Subcutaneous abdominal adipose tissue (tissue), 5 donors: ENCODE results near the gene NEURL4.

Experiments used
- H3K27ac ChIP-seq: one replicate; pipeline ENCODE4 v1.7.0; 2013; ENCODE audit warnings: low read depth, mild to moderate bottlenecking, inconsistent platforms, low read length, moderate library complexity
- H3K27me3 ChIP-seq, 5 donors: one replicate each; pipeline ENCODE4 v1.7.0; 2013; ENCODE audit warnings: low read length in 5 of 5, inconsistent platforms in 1 of 5; ENCODE audit not compliant: control insufficient read depth in 5 of 5, insufficient read depth in 4 of 5
- H3K36me3 ChIP-seq, 5 donors: one replicate each; pipeline ENCODE4 v1.7.0; 2013; ENCODE audit warnings: low read length in 5 of 5; ENCODE audit not compliant: control insufficient read depth in 5 of 5, insufficient read depth in 5 of 5
- H3K4me1 ChIP-seq, 5 donors: one replicate each; pipeline ENCODE4 v1.7.0; 2013; ENCODE audit warnings: low read length in 5 of 5, mild to moderate bottlenecking in 3 of 5, moderate library complexity in 1 of 5; ENCODE audit not compliant: control insufficient read depth in 5 of 5, insufficient read depth in 5 of 5
- H3K4me3 ChIP-seq, 5 donors: one replicate each; pipeline ENCODE4 v1.7.0; 2013; ENCODE audit warnings: low read length in 5 of 5, low read depth in 1 of 5
- H3K9ac ChIP-seq, 5 donors: one replicate each; pipeline ENCODE4 v1.7.0; 2013; ENCODE audit warnings: low read length in 5 of 5, mild to moderate bottlenecking in 4 of 5, moderate library complexity in 3 of 5
- H3K9me3 ChIP-seq, 5 donors: one replicate each; pipeline ENCODE4 v1.7.0; 2013; ENCODE audit warnings: low read length in 5 of 5; ENCODE audit not compliant: control insufficient read depth in 5 of 5
- donor health status: healthy.
- donor health status: healthy.
- donor health status: healthy.
- donor health status: healthy.
- donor health status: healthy.

Gene NEURL4

GRCh38 chr17:7314719-7315569, 14.2 kb downstream of the NEURL4 start, which contains the start of gene GPS2:
TSS of gene GPS2 (minus strand) at chr17:7315360. CDS start at chr17:7315052, 308 bp downstream.
- Histone ChIP-seq H3K36me3 (peaks cover 7 to 65% (median 62%) of the 10 kb centered on the region in 5 donors), H3K27ac (peak within 1 kb of the TSS; percentile 90), H3K9ac (peak within 1 kb of the TSS; percentile 75 to 92 (median 84)), H3K9me3 (no peaks in the 10 kb centered on the region), H3K27me3 (no peaks in the 10 kb centered on the region), H3K4me3 (peak within 1 kb of the TSS; percentile 68 to 87 (median 80)), H3K4me1 (peaks cover 5 to 41% (median 31%) of the 10 kb centered on the region in 5 donors)

- peak overlapping the region; percentile 75 to 92 (median 84) for H3K9ac ChIP-seq
- peak overlapping the region; percentile 68 to 87 (median 80) for H3K4me3 ChIP-seq
- peaks cover 10 to 49% (median 40%) of the 10 kb centered on the region in 5 donors for H3K4me1 ChIP-seq
- no peaks in the 10 kb centered on the region for H3K9me3 ChIP-seq
- H3K27ac ChIP-seq = peak overlapping the region; percentile 90
- peaks cover 7 to 71% (median 66%) of the 10 kb centered on the region in 5 donors for H3K36me3 ChIP-seq
- no peaks in the 10 kb centered on the region for H3K27me3 ChIP-seq
These were observed 15.0 kb downstream of the NEURL4 start for GRCh38 chr17:7313890-7314718.

GRCh38 chr17:7313088-7313889, 15.8 kb downstream of the NEURL4 start:
- no peaks in the 10 kb centered on the region for H3K27me3 ChIP-seq
- no peaks in the 10 kb centered on the region for H3K9me3 ChIP-seq
- H3K4me1 ChIP-seq = peaks cover 15 to 57% (median 44%) of the 10 kb centered on the region in 5 donors
- H3K36me3 ChIP-seq = peaks cover 7 to 63% (median 58%) of the 10 kb centered on the region in 5 donors
- peak overlapping the region in 1 of 5 donors; percentile 20 for H3K4me3 ChIP-seq
- H3K27ac ChIP-seq = no peak overlapping the region
- no peak overlapping the region for H3K9ac ChIP-seq

GRCh38 chr17:7312432-7313087, 16.6 kb downstream of the NEURL4 start:
- H3K36me3 ChIP-seq = peaks cover 7 to 56% (median 51%) of the 10 kb centered on the region in 5 donors
- H3K27ac ChIP-seq = no peak overlapping the region
- peaks cover 15 to 60% (median 47%) of the 10 kb centered on the region in 5 donors for H3K4me1 ChIP-seq

GRCh38 chr17:7311110-7311705, 17.9 kb downstream of the NEURL4 start:
- H3K27me3 ChIP-seq = no peaks in the 10 kb centered on the region
- H3K9me3 ChIP-seq = no peaks in the 10 kb centered on the region
- H3K9ac ChIP-seq = no peak overlapping the region
- H3K36me3 ChIP-seq = peaks cover 7 to 49% (median 45%) of the 10 kb centered on the region in 5 donors
- H3K4me1 ChIP-seq = peaks cover 17 to 63% (median 51%) of the 10 kb centered on the region in 5 donors
- no peak overlapping the region for H3K27ac ChIP-seq
- no peak overlapping the region for H3K4me3 ChIP-seq

More at GRCh38 chr17:7312432-7313087, 16.6 kb downstream of the NEURL4 start:
- Histone ChIP-seq H3K4me3 (no peak overlapping the region), H3K9ac (no peak overlapping the region), H3K27me3 (no peaks in the 10 kb centered on the region), H3K9me3 (no peaks in the 10 kb centered on the region)

- Histone ChIP-seq H3K36me3 (peaks cover 7 to 49% (median 45%) of the 10 kb centered on the region in 5 donors), H3K4me1 (peaks cover 14 to 53% (median 40%) of the 10 kb centered on the region in 5 donors), H3K27ac (peak overlapping the region; percentile 98), H3K27me3 (no peaks in the 10 kb centered on the region), H3K9me3 (no peaks in the 10 kb centered on the region), H3K4me3 (peak overlapping the region in 4 of 5 donors; percentile 74 to 93 (median 80)), H3K9ac (peak overlapping the region in 3 of 5 donors; percentile 78 to 99 (median 89))
These were observed 19.5 kb downstream of the NEURL4 start for GRCh38 chr17:7309628-7310027.

GRCh38 chr17:7308625-7309433, 20.3 kb downstream of the NEURL4 start:
- Histone ChIP-seq H3K9me3 (no peaks in the 10 kb centered on the region), H3K9ac (peak overlapping the region; percentile 78 to 99 (median 91)), H3K27ac (peak overlapping the region; percentile 98), H3K4me1 (peaks cover 14 to 45% (median 32%) of the 10 kb centered on the region in 5 donors), H3K36me3 (peaks cover 7 to 45% (median 41%) of the 10 kb centered on the region in 5 donors), H3K4me3 (peak overlapping the region; percentile 74 to 93 (median 79)), H3K27me3 (no peaks in the 10 kb centered on the region)
